Neural crest cell (in vitro differentiated cells): ENCODE results near the gene POLG2. TPM values are rescaled to one million over a fixed set of nuclear protein-coding genes. Genes with fewer than 3 reads are reported as not detected.

Experiments
- DNase-seq: peaks from one replicate; pipeline ENCODE4 v3.0.0; 2021; ENCODE audit warnings: low read depth, mixed read lengths, low spot score
- H3K27ac Mint-ChIP-seq: one replicate; pipeline ENCODE4 v1.8.0; 2021; ENCODE audit warnings: mild to moderate bottlenecking, mixed read lengths; ENCODE audit not compliant: unreplicated experiment
- H3K27me3 Mint-ChIP-seq: 2 replicates; pipeline ENCODE4 v1.8.0; 2021; ENCODE audit warnings: low read depth, mild to moderate bottlenecking, mixed read lengths
- H3K36me3 Mint-ChIP-seq: 2 replicates; pipeline ENCODE4 v1.8.0; 2021; ENCODE audit warnings: low read depth, mild to moderate bottlenecking, mixed read lengths
- H3K4me1 Mint-ChIP-seq: 2 replicates; pipeline ENCODE4 v1.8.0; 2021; ENCODE audit warnings: mixed read lengths
- H3K4me3 Mint-ChIP-seq: one replicate; pipeline ENCODE4 v1.8.0; 2021; ENCODE audit warnings: mild to moderate bottlenecking, mixed read lengths
- H3K9me3 Mint-ChIP-seq: 2 replicates; pipeline ENCODE4 v1.8.0; 2021; ENCODE audit warnings: mixed read lengths
- CTCF ChIP-seq: fragments of 200-600 bp; sonication (generic); conservative IDR thresholded peaks from 2 replicates; pipeline ENCODE4 v1.5.0; 2021; ENCODE audit warnings: antibody characterized with exemption, mild to moderate bottlenecking
- total RNA-seq: library from RNA; stranded (reverse); gene quantifications from 2 replicates; pipeline ENCODE4 v1.2.1, GENCODE V29; 2021

The POLG2 gene
- total RNA-seq, 1 donor from 2014 or later: 28.6 TPM

- no peak for TF ChIP-seq CTCF
- H3K36me3 Mint-ChIP-seq: peaks cover 8% of the 10 kb centered on the region
- H3K27me3 Mint-ChIP-seq: no peaks in the 10 kb centered on the region
- no peaks in the 10 kb centered on the region for H3K4me1 Mint-ChIP-seq
- DNase-seq: no peak
- H3K4me3 Mint-ChIP-seq: no peak overlapping the region
- no peaks in the 10 kb centered on the region for H3K9me3 Mint-ChIP-seq
- no peak overlapping the region for H3K27ac Mint-ChIP-seq
Measured at GRCh38 chr17:64515419-64515818, 18.6 kb upstream of the POLG2 start.

- H3K36me3 Mint-ChIP-seq: peaks cover 33% of the 10 kb centered on the region
- TF ChIP-seq CTCF: no peak
- peak overlapping the region; percentile 67 for H3K4me3 Mint-ChIP-seq
- H3K4me1 Mint-ChIP-seq: peaks cover 39% of the 10 kb centered on the region
- H3K27me3 Mint-ChIP-seq: peaks cover 21% of the 10 kb centered on the region
- no peaks in the 10 kb centered on the region for H3K9me3 Mint-ChIP-seq
- no peak overlapping the region for H3K27ac Mint-ChIP-seq
- no peak for DNase-seq
Measured at GRCh38 chr17:64509179-64509578, 12.3 kb upstream of the POLG2 start.

GRCh38 chr17:64508683-64509082 is 11.8 kb upstream of the POLG2 start:
- Mint-ChIP-seq H3K4me3 (peak overlapping the region; percentile 100), H3K27ac (no peak overlapping the region), H3K36me3 (peaks cover 37% of the 10 kb centered on the region), H3K4me1 (peaks cover 44% of the 10 kb centered on the region), H3K27me3 (peaks cover 23% of the 10 kb centered on the region), H3K9me3 (no peaks in the 10 kb centered on the region)
- no peak for TF ChIP-seq CTCF
- no peak for DNase-seq

- Mint-ChIP-seq H3K9me3 (no peaks in the 10 kb centered on the region), H3K27ac (peak overlapping the region; percentile 100), H3K4me3 (peak overlapping the region; percentile 100), H3K4me1 (peaks cover 54% of the 10 kb centered on the region), H3K36me3 (peaks cover 42% of the 10 kb centered on the region), H3K27me3 (peaks cover 25% of the 10 kb centered on the region)
- no peak for DNase-seq
- no peak for TF ChIP-seq CTCF
Measured at GRCh38 chr17:64507413-64507782, 10.5 kb upstream of the POLG2 start.

GRCh38 chr17:64506576-64507412 is 9.9 kb upstream of the POLG2 start, which contains the start of gene CEP95:
TSS of gene CEP95 (plus strand) at chr17:64506977. CDS start at chr17:64507098, 121 bp downstream.
- Mint-ChIP-seq H3K9me3 (no peaks in the 10 kb centered on the region), H3K4me3 (peak within 1 kb of the TSS; percentile 100), H3K4me1 (peaks cover 60% of the 10 kb centered on the region), H3K36me3 (peaks cover 48% of the 10 kb centered on the region), H3K27me3 (peaks cover 29% of the 10 kb centered on the region), H3K27ac (peak within 1 kb of the TSS; percentile 100)
- peak; percentile 98 for DNase-seq
- no peak for TF ChIP-seq CTCF
